Transverse colon (tissue), 4 donors: ENCODE data around the gene GPER1.

ENCODE experiments used
- EP300 ChIP-seq: sonication (generic); formaldehyde crosslinking; IDR thresholded peaks from one replicate; pipeline ENCODE4 v1.6.1; 2017; ENCODE audit warnings: antibody characterized with exemption, low read depth
- POLR2A ChIP-seq: fragments of 450-650 bp; IDR thresholded peaks from one replicate; pipeline ENCODE4 v1.6.1; 2016; ENCODE audit warnings: antibody characterized with exemption, mild to moderate bottlenecking, moderate library complexity
- POLR2AphosphoS5 ChIP-seq, 3 donors: sonication (generic); formaldehyde crosslinking; IDR thresholded peaks; one replicate each; pipeline ENCODE4 v1.6.1; 2016; ENCODE audit warnings: antibody characterized with exemption in 3 of 3
- TF ChIP-seq, protein P1 (sequence below), 5 experiments: fragments of 200-600 bp in 3 of 5; fragments of 450-650 bp in 2 of 5; sonication (generic) in 3 of 5; IDR thresholded peaks; 1 replicate in 2 of 5; 2 replicates in 3 of 5; pipeline ENCODE4 v1.5.1; 2016 to 2017; ENCODE audit warnings: antibody characterized with exemption in 5 of 5, inconsistent platforms in 3 of 5, mild to moderate bottlenecking in 2 of 5, moderate library complexity in 1 of 5

DNA sequence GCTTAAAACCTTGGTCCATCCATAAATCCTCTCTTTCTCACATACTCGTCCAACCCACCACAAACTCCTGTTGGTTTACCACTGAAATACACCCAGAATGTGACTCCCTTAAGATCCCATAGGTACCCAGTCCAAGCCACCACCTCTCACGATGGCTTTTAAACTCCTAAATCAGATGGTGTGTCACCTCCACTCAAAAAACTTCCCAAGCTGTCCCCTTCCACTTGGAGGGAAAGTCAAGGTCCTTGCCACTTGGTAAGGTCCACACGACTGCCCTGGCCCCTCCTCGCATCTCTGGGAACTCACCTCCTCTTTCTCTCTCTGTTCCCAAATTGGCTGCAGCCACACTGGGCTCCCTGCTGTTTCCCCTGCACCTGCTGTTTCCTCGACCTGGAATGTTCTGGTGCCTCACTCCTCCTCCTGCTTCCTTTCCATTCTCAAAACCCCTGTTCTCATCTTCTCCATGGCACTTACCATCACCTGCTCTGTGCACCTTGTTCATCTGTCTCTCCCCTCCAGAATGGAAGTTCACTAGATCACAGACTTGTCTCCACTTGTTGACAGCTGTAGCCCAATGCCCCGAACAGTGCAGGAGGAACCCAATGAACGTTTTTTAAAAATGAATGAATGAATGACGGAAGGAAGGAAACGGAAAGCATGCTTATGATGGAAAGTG, 49.1 kb downstream of the GPER1 start:
- TF ChIP-seq, protein P1, sequence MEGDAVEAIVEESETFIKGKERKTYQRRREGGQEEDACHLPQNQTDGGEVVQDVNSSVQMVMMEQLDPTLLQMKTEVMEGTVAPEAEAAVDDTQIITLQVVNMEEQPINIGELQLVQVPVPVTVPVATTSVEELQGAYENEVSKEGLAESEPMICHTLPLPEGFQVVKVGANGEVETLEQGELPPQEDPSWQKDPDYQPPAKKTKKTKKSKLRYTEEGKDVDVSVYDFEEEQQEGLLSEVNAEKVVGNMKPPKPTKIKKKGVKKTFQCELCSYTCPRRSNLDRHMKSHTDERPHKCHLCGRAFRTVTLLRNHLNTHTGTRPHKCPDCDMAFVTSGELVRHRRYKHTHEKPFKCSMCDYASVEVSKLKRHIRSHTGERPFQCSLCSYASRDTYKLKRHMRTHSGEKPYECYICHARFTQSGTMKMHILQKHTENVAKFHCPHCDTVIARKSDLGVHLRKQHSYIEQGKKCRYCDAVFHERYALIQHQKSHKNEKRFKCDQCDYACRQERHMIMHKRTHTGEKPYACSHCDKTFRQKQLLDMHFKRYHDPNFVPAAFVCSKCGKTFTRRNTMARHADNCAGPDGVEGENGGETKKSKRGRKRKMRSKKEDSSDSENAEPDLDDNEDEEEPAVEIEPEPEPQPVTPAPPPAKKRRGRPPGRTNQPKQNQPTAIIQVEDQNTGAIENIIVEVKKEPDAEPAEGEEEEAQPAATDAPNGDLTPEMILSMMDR (IDR thresholded peaks at IDR 0.05): no peak
- TF ChIP-seq POLR2A: no peak
- TF ChIP-seq EP300: no peak
- TF ChIP-seq POLR2AphosphoS5 (IDR thresholded peaks at IDR 0.05): no peak
